Glomerular visceral epithelial cell (primary cell): ENCODE results near the gene PYCR2.

Source experiments
- DNase-seq: peaks from one replicate; pipeline ENCODE4 v3.0.0-alpha.2; 2016; ENCODE audit errors: extremely low spot score

PYCR2 gene

DNA sequence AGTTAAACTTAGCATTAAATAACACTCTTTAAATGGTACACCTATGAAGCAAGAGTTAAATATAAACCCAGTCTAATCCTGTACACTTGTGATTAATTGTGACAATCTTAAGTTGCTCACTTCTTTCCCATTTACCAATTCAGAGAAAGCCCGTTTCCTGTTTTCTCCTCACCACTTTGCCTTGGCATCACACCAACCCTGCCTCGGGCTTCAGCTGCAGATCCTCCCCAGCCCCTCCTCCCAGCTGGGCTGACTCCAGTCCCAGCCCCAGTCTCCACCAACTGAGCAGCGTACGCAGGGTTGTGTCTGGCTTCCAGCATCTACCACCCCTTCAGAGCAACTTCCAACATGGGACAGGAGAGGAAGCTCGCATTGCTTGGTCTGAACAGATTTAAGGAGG, 4.1 kb downstream of the PYCR2 start:
- DNase-seq = peak; percentile 79

DNA sequence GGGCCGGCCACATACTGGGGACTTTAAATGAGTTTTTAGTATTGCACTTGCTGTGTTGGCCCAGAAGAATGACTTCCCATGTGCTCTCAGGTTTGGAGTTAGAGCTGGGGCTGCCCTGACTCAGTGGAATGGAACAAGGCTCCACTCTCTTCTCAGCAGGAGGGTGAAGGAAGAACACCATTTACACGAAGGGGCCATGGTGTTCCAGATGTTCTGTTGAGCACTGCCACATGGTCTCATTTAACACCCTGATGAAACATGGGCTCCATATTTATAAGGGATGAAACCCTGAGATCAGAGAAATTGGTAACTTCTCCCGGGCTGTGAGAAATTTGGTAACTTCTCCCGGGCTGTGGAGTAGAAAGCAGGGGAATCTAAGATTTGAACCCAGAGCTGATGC, 5.8 kb downstream of the PYCR2 start:
- DNase-seq = no peak

DNA sequence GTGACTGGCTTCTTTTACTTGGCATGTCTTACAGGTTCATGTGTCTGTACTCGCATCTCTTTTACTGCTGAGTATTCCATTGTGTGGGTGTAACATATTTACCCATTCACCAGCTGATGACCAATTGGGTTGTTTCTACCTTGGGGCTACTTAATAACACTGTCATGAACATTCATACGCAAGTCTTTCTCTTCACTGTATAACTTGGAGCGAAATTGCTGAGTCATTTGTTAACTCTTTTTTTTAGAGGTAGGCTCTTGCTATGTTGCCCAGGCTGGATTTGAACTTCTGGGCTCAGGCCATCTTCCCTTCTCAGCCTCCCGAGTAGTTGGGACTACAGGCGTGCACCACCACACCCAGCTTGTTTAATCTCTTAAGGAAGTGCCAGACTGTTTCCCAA, 6.5 kb downstream of the PYCR2 start:
- no peak for DNase-seq

DNA sequence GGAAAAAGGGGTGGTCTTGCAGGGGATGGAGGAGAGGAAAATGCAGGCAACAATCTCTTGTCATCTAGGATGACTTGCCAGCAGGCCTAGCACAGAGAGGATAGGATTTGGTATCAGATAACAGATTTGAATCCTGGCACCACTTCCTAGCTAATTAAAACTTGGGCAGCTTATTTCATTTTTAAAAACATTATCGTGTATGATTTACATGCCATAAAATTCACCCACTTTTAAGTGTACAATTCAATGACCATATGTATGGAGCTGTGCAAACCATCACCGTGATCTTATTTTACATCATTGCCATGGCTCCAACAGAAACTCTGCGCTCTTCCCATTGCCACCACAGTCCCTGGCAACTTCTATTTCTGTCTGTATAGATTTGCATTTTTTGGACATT, 6.9 kb downstream of the PYCR2 start:
- DNase-seq = no peak

DNA sequence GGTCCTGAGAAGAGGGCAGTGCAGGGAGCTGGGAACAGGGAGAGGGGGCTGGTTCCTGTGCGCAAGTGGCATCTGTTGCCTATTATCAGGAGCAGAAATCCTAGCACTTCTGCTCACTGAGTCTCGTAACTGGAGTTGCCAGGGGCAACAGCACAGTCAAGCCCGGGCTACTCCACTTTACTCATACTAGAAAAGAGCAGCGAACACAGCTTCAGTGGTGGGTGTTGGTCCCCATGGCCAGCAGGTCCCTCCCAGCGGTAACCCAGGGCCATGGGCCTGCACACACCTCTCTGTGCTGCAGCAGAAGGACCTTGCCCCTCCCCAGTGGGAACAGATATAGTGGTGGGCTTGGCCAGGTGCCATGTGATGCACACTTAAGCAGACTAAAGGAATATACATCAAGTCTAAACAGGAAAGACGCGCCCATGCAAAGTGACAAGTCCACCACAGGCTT, 8.5 kb downstream of the PYCR2 start:
- no peak for DNase-seq

DNA sequence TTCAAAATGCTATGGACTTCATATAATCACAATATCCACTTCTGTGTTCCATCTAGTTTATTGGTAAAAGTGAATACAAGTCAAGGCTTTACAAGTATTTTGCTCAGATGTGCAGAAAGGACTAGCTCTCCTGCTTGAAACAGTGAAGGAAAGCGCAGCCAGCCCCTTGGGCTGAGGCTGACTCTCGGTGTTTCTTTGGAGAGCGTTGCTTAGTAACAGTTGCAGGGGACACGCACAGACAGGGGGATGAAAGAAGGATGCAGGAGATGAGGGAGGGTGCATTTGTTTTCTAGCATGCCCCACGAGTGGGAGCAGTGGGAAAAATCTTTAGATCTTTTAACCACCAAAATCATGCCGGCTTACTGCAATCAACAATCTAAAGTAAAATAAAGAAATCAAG, 9.1 kb downstream of the PYCR2 start:
- no peak for DNase-seq

DNA sequence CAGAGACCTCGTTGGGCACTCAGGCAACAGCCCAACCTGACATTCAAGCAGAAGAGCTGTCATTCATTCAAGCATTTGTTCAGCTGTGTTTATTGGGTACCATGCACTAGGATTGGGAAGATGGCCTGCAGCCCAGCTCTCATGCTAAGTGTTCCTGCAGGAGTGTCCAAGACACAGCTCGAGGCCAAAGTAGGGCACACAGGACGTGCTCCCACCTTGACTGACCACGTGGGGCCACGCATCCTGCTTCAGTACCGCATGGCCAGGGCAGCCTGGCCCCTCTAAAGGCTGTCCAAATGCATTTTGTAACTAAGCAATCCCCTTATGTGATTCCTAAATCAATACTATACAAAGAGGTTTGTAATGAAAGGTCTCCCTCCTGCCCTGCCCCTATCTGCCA, 9.7 kb downstream of the PYCR2 start:
- no peak for DNase-seq

DNA sequence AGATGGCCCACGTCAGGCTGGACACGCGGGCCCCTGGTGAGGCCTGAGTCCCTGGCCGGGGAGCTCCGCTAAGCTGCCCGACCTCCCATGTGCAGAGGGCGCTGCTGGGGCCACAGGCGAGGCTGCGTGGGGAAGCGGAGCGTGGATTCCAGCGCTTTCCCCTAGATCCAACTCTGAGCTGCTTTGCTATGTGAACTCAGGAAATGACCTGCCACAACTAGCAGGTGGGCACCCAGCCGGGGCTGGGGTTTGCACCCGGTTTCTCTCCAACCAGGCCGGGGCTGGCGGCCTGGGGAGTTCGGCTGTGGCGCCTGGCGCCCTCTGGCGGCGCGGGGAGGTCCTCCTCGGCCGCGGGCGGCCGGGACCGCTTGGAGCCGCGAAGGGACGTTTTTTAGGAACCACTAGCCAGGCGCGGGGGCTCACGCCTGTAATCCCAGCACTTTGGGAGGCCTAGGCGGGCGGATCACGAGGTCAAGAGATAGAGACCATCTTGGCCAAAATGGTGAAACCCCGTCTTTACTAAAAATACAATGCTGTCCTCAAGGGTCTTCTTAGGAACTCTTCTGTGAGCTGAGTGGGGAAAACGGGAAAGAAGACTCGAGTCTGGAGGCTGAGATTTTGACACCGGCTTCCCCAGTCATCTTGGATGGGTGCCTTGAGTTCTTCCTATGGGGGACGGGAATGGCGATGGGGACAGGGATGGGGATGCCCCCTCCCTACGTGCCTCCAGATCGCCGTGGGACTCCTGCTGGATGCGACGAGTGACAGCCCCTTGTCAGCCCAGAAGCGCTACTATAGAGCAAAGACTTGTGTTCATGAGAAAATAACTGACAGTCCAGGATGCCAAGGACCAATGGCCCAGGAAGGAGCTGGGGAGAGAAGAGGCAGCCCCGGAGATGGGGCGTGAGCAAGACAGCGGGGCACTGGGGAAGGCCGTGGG, 12.6 kb downstream of the PYCR2 start:
- DNase-seq = peak; percentile 66

DNA sequence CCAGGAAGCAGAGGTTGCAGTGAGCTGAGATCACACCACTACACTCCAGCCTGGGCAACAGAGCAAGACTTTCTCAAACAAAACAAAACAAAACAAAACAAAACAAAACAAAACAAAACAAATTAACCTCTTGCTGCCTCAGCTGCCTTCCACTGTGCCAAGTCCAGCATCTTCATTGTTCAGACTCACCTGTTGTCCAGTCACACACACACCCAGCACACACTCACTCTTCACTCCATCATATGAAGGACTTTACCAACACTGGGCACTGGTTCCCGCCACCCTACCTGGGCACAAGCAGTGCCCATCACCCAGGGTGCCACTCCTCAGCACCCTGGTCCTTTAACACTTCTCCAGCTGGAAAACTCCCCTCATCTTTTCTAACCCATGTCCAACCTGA, 14.6 kb downstream of the PYCR2 start:
- no peak for DNase-seq

DNA sequence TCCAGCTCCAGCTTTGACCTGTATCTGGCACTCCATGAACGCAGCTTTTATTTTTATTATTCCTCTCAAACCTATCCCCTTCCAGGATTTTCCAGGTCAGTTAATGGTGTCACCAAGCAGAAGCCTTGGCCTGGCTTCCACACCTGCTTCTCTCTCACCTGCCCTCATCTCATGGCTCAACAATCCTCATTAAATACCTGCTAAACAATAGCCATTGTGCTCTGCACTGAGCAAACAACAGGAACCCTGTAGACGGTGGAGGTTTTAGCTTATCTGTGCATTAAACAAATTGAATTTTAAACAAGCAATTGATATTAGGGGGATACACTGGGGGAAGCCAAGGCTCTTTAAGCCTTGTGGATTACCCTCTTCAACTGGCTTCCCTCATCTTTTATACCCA, 15.3 kb downstream of the PYCR2 start:
- no peak for DNase-seq

DNA sequence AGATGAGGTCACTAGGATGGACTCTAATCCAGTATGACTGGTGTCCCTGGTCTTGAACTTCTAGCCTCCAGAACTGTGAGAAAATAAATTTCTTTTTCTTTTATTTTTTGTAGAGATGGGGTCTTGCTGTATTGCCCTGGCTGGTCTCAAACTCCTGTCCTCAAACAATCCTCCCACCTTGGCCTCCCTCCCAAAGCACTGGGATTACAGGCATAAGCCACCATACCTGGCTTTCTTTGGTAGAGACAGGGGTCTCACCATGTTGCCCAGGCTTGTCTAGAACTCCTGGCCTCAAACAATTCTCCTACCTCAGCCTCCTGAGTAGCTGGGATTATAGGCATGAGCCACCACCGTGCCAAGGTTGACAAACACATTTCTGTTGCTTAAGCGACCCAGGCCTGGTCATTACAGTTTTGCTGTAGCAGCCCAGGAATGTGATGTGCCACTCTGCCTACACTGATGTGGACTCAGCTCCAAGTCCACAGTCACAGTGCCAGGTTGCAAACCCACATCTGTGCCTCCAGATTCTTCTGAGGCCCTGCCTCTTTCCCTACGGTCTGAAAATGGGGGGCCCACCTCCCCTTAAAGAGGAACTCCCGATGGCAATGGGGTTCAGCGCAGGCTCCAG, 15.9 kb downstream of the PYCR2 start:
- no peak for DNase-seq

DNA sequence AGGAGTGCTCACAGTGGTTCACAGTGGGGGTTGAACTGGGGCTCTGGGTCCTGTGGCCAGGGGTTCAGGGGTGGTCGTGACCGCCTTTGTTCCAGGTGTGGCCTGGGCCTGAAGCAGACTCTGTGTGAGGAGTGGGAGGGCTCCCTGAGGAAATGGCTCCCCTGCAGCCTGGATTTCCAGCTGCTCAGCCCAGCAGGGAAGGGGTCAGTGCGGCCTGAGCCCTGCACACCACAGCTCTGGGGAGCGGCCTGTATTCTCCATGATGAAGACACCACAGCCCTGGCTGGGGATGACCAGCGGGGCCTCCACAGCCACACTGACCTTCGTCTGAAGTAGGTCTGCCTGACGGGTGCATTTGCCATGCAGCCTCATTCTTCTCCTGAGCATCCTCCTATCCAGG, 16.7 kb downstream of the PYCR2 start:
- no peak for DNase-seq

DNA sequence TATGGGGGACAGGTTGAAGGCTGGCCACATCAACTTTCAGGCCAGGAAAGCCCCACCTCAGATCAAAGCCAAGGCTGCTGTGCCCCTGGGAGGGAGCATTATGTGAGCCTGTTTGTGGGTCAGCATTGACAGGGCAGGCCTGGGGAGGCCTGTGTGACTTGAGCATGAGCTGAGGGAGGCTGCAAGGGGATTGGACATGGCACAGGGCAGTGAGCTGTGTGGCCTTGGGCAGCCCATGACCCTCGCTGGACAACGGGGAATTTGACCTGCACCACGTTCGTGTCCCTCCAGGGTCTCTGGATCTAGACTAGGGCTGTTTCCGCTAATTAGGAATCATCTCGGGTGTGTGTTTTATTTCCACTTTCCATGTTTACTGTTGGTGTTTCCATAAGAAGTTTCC, 17.6 kb downstream of the PYCR2 start:
- DNase-seq = no peak

DNA sequence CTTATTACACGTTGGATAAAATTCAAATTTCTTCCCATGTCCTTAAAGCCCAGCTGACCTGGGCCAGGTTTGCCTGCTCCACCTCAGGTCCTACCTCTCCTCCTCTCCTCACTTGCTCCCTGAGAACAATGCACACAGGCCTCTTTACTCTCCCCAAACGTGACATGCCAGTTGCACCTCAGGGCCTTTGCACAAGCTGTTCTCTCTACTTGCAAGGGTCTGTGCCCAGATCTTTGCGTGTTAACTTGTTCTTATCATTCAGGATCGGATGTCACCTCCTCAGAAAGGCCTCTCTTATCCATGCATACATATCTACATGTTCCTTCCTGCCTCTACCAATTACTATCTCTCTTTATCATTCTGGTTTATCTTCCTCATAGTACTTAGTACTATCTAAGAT, 20.4 kb downstream of the PYCR2 start:
- no peak for DNase-seq

DNA sequence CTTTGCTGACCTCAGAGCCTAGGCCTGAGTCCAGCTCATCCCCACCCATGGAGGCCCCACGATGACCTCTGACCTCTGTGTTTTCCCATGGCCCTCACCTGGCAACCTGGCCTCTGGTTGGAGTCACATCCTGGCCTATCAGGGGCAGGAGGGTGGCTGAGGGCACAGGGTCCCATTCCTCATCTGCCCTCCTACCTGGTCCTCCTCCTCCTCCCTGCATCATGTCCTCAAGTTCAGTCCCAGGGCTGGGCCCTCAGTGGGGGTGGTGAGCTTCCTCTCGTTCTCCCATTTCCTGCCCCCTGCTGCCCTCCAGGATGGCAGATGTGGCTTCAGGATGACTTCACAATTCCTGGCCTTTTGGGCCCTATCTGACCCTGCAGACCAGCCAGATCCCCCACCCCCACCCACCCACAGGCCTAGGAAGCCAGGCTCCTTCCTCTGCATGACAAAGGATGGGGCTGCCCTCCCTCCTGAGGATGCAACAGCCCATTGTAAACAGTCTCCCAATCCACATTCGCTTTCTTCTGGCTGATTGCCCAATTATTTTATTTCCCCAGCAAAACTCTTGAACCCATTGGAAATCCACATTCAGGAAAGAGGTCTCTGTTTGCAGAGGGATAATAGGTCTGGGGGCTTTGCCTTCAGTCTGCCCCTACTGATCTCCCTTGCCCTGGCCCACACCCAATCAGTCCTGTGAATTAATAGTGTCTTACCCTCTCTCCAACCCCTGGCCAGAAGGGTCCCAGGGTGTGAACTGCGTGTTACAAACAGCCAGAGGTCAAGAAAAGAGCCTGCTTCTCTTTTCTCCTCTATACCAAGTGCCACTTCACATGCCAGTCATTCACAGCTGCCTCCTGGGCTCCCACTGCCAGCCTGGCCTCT, 24.8 kb downstream of the PYCR2 start:
- DNase-seq = no peak

DNA sequence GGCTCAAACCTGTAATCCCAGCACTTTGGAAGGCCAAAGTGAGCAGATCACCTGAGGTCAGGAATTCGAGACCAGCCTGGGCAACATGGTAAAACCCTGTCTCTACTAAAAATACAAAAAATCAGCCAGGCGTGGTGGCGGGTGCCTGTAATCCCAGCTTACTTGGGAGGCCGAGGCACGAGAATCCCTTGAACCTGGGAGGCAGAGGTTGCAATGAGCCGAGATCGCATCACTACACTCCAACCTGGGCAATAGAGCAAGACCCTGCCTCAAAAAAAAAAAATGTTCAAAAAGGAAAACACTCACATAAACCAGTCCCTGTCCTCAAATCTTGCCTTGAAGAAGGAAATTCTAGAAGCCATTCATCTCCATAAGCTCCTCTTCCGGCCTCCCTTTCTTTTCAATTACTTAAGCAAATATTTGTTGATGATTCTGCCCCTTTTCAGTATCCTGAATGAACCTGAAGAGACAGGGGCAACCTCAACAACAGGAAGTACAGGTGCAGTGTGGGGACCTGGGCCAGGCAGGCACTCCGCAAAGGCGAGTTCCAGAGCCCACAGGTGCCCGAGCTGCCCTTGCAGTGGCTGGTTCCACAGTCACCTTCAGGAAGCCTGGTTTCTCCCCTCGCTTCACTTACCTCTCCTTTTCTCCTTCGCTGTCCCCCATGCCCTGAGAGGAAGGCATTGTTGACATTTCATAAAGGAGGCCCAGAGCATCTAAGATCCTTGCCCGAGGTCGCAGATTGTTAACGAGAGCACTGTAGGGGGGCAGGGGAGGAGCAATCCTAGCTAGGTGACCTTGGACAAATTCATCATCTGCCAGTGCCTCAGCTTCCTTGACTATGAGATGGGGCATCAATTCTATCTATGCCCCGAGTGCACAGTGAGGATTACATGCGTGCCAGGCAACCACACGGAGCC, 26.2 kb downstream of the PYCR2 start:
- no peak for DNase-seq

DNA sequence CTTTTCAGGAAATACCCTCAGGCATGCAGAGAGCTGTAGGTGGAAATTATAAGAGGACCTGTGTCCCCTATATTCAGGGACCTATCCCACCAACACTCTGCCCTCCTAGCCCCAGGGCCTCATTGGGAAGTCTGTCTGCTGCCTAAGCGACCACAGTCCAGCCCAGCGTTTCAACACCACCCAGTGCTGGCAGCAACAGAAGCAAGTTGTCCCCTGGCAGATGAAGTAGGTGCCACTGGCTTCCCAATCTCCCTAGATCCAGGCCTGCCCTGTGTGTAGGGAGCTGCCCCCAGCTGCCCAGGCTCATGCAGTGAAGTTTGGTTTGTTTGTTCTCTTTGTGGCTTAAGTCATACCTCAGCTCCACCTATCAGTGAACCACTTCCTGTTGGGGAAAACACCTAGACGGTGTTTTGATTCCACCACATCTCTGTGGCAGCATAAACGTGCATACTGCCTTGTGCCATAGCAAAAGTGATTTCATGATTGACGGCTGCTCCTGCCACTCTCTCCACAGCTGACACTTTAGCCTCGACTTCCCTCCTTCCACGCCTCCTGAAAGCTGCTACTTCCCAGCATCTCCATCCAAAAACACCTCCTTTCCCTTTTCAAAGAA, 27.0 kb downstream of the PYCR2 start:
- DNase-seq = peak; percentile 72

DNA sequence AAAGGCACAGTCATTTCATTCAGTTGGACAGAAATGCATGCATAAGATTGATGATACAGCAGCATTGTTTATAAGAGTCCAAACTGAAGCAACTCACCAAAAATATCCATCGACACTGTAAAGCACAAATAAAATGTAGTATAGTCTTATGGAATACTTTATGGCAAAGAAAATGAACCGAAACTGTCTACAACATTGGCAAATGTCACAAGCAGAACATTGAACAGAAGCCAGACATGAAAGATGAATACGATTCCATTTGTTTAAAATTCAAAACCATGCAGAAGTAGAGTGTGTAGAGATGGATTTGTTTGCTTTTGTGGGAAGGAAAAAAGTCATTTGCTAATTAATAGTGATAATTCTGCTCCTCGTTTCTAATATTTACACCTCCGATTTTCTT, 27.6 kb downstream of the PYCR2 start:
- DNase-seq = no peak

DNA sequence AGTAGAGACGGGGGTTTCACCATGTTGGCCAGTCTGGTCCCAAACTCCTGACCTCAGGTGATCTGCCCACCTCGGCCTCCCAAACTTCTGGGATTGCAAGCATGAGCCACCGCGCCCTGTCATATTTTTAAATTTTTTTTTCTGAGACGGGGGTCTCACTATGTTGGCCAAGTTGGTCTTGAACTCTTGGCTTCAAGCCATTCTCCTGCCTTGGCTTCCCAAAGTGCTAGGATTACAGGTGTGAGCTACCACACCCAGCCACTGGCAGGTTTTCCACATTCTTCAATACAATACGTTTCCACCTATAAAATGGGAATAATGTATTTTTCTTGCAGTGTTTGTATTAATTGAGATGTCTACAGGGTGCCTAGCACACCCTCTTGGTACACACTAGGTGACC, 31.7 kb downstream of the PYCR2 start:
- DNase-seq = no peak

DNA sequence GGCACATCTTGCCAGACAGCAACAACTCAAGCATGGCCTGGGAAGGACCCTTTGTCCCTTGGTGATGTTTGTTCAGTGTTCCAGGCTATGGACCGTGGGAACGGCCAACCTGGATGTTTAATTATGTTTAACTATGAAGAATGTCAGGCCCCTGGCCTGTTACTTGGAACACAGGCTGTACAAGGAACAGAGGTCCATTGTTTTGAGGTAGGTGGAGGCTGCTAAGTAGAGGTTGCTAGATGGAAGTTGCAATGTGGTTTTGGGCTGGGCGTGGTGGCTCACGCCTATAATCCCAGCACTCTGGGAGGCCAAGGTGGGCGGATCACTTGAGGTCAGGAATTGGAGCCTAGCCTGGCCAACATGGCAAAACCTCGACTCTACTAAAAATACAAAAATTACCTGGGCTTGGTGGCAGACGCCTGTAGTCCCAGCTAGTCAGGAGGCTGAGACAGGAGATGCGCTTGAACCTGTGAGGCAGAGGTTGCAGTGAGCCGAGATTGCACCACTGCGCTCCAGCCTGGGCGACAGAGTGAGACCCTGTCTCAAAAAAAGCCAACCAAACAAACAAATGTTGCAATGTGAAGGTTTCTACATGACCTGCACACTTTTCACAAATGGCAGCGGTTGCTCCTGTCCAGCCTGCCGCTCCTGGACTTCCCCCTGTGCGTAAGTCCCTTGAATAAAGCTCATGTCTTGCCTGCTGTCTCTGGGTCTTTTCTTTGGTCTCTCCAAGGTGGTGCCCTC, 32.6 kb downstream of the PYCR2 start:
- no peak for DNase-seq
